Esophagus mucosa (tissue), 1 donor: Measurements from ENCODE around the gene MEX3C. TPM values are rescaled to one million over a fixed set of nuclear protein-coding genes. Genes with fewer than 3 reads are reported as not detected.
A peak's percentile ranks its signal among the peaks of the same experiment; 100 is the strongest.

ENCODE experiments used
- ATAC-seq: fragments of 200-7000 bp; cut with Tn5 transposase; one replicate; pipeline ENCODE4 v1.9.1; 2020
- total RNA-seq: library from RNA; stranded (reverse); gene quantifications from one replicate; pipeline ENCODE4 v1.2.4, GENCODE V29; 2023
- donor health status: DM: yes; HTN: yes; CAD: no.

Gene MEX3C
- total RNA-seq, 1 donor from 2014 or later = 19.4 TPM

DNA sequence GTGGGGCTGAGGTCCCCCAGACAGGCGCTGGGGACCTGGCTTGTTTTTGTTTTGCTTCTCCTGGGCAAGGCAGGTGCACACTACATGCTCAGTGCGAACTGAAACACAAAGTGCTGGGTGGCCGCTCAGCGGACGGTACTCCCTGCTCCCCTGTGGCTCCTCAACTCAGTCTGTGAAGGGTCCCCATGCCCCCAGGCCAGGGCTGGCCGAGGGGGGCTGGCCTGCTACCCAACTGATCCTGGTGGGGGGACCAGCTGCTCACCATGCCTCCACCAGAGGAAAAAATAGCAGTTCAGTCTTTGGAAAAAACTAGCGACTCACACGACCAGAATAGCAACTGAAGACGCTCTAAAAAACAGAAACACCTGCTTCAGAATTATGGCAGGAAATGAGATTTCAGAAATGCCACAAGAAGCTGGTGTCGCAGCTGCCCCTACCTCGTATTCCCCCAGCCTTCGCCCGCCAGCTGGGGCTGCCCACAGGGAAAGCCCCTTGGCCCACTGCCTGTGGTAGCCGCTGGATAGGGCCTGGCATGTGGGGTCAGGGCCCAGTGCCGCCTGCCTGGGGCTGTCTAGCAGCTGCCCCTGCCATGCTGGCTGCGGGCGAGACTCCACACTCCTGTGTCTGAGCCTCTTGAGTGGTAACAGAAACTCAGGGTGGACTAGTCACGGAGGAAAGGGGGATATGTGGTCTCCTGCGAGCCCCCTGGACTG is 43.7 kb downstream of the MEX3C start:
- peak; percentile 40 for ATAC-seq

DNA sequence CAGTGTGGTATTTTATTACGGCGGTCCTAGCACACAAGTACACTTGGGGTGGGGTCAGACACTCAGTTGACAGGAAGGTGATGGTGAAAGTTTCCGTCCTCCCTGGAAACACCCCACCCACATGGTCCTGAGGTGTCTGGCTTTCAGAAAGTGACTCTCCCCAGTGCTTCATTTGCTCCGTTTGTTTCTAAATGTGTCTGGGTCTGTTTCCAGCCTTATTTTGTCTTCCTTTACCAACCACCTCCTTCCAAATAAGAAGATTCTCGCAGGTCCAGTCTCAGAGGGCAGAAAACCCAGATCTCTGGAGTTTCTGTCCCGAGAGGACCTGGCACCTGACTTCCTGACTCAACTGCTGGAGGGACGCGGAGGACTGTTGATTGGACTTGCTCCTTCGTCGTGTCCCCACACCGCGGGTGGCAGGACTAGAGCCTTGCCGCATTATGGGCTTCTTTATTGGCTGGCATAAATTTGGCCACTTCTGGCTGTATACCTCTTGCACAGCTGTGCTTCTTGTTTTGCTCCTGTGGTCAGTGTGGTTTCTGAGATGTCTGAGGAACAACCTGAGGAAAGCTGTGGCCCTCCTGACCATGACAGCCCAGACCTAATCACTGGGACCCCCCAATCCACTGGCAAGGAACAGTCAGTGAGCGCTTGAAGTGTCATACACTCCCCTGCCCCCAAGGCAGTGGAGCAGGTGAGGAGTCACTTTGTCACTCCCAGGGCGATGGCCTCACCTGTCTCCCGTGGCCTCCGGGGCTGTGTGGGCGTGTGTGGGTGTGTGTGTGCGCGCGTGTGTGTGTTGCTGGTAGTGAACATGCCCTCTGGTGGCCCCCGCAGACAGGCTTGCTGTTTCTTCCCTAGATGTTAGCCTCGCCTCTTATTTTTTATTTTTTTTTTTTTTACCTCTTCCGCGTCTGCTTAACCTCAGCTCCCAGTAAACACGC is 45.6 kb downstream of the MEX3C start:
- ATAC-seq = peak; percentile 63

DNA sequence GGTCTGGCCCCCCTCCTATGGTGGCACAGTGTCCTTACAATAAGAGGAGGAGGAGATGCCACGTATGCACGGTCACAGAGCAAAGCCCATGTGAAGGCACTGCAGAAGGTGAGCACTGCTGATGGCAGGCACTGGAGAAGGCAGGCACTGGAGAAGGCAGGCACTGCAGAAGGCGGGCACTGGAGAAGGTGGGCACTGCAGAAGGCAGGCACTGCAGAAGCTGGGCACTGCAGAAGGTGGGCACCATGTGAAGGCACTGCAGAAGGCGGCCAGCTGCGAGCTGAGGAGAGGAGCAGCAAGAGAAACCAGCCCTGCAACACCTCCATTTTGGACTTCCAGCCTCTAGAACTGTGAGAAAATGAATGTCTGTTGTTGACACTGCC is 46.3 kb downstream of the MEX3C start:
- ATAC-seq = no peak

DNA sequence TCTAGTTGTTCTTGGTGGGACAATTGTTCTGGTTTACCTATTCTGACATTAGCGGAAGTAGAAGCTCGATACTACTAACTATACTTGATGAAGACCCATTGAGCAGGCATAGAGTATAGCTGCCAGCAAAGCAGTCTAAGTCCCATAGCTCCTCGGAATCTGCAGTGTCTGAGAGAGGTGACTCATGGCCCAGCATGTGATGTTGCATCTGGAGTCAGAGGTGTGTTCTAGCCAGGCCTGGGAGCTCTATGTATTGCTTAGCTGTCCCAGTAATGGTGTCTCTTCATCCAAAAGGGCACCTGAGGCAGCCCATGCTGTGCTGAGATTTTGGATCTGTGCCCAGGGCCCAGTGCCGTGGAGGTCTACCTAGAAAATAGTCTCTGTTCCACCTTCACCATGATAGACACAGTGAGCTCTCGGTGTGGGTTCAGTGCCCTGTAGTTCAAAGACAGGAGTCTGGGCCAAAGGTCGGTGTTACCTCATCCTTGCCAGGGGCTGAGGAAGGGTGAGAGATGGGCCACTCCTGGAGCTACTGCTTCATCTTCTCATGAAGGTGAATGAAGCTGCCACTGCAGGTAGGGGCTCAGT is 47.3 kb downstream of the MEX3C start:
- ATAC-seq = peak; percentile 83

DNA sequence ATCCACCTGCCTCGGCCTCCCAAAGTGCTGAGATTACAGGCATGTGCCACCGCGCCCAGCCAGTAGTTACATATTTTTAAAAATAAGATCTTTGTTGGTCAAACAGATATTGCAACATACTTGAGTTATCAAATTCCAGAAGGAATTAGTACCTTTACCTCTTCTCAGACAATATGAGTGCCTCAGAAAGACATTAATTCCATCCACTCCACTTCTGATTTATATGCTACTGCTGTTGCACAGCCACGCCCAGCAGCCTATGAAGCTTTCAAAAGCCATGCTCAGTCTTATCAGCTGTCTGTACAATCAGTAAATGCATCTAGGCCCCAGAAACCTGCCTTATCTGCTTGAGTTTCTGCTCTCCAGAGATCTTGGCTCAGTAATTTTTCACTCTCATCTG is 47.8 kb downstream of the MEX3C start:
- ATAC-seq = no peak

DNA sequence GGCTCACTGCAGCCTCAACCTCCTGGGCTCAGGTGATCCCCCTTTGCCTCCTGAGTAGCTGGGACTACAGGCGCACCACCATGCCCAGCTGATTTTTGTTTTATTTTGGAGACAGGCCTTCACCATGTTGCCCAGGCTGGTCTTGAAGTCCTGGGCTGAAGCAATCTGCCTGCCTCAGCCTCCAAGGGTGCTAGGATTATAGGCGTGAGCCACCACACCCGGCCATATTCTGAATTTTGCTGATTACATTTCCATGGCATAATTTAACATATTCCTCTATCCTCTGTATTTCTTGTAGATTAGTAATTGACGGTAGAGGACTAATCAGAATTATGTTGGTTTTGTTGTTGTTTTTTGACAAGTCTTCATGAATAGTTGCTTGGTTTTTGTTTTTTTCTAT is 50.6 kb downstream of the MEX3C start:
- ATAC-seq = no peak

GRCh38 chr18:51138936-51139335 is 58.5 kb downstream of the MEX3C start:
- ATAC-seq = no peak

GRCh38 chr18:51137891-51138290 is 59.6 kb downstream of the MEX3C start:
- peak; percentile 96 for ATAC-seq

DNA sequence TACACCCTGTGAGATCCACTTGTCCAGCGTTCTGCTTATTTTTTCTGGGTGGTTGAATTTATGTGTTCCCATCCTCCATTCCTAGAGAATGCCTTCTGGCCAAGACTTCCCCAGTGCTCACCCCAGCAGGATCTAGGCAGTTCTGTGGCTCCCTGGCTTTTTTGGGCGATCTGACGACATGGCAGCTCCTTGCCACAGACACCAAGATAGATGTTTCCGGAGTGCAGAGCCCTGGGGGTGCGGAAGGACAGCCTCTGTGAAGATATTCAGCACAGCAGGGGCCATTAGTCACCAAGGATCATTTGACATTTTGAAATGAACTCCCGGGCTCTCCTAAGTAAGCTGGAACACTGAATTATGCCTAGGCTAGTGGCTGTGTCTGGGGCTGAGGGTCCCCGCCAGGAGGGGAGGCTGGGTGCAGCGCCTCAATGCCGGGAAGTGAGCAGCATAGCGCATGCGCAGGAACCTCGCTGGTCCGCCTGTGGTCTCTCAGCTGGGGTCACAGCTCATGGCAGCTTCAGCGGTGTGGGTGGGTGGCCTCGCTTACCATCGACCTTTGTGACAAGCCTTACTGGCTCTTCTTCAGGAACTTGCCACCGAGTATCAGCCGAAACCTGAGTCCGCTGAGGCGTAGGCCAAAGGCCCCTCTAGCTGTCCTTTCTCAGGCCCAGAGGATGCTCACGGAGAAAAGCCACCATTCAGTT is 60.3 kb downstream of the MEX3C start:
- ATAC-seq = no peak

GRCh38 chr18:51135795-51136194 is 61.7 kb downstream of the MEX3C start:
- ATAC-seq = no peak

DNA sequence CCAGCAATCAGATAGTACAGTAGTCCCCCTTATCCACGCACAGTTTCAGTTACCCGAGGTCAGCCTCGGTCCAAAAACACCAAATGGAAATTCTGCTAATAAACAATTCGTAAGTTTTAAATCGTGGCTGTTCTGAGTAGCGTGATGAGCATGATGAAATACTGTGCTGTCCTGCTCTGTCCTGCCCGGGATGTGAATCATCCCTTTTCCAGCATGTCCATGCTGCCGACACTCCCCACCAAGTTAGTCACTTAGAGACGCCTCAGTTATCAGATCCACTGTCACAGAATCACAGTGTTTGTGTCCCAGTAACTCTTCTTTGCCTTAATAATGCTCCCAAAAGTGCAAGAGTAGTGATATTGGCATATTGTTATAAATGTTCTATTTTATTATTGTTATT is 62.1 kb downstream of the MEX3C start:
- peak; percentile 86 for ATAC-seq

- ATAC-seq = no peak
Measured at GRCh38 chr18:51134721-51135120, 62.8 kb downstream of the MEX3C start.

- ATAC-seq = no peak
Measured at GRCh38 chr18:51133580-51134160, 63.8 kb downstream of the MEX3C start.

GRCh38 chr18:51132256-51132935 is 65.1 kb downstream of the MEX3C start:
- ATAC-seq = no peak

GRCh38 chr18:51128533-51128932 is 68.9 kb downstream of the MEX3C start:
- no peak for ATAC-seq

DNA sequence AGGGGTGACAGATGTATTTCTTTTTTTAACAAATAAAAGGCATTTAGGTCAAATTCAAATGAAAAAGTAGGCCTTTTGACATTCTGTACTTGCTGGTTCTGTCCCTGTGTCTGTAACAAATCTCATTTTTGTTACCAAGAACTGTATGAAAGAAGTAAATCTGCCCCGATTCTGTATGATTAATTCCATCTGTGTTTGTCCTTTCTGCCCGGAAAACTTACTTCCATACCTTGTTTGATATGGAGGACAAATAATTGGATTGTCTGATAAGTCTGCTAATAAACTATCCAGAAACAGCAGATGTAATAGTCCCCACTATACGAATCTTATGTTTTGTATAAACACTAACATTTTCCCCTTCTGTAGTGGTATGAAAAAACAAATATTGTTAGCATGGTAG is 69.8 kb downstream of the MEX3C start:
- no peak for ATAC-seq

- no peak for ATAC-seq
Measured at GRCh38 chr18:51125976-51126375, 71.5 kb downstream of the MEX3C start.
